HL-60/S4 treated with phorbol 12-myristate 13-acetate at 8.2 ng/mL for 4 days and 3 days (cell line): ENCODE data around the gene CAPN5.

Source experiments
- in situ Hi-C: fragments of 300-500 bp; cut with MboI; formaldehyde crosslinking; loops from 2 replicates; pipeline ENCODE4 v1.15.0; 2022; ENCODE audit warnings: low sequenced_read_pairs

The CAPN5 gene

DNA sequence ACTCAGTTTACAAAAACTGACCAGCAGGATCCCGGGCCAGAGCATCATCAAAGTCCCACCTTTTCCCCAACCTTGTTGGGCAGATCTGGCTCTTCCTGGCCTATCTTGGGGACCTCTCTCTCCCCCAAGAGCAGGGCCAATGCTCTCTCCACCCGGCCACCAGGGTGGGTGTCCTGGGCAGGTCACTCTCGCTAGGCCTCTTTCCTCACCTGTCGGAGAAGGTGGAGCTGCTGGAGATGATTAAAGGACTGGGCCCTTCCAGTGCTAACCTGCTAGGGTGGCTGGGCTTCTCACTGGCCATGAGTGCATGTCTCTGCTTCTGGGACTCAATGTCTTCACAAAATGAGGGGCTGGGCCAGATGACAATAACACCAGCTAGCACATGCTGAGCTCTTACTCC, 2.9 kb upstream of the CAPN5 start:
- in situ Hi-C loops: no loop called here

GRCh38 chr11:77064648-77065217, 2.0 kb upstream of the CAPN5 start:
- in situ Hi-C loops: no loop called here

DNA sequence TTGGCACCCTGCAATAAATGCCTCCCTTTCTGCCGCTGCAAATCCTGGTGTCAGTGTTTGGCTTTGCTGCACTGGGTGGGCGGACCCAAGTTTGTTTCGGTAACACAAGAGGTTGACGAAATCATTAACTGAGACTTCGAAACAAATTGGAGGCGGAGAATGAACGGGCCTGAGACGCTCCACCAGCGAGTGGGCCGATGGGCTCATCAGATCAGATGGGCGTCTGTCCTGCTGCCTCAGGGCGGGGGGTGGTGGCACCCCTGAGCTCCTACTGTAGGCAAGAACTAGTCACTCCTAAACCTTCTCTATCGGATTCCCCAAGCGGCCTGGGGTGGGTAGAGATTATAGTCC, 918 bp upstream of the CAPN5 start:
- in situ Hi-C loops: no loop called here

- in situ Hi-C loops: no loop called here
Observed at GRCh38 chr11:77067861-77068443, 1.2 kb downstream of the CAPN5 start.

DNA sequence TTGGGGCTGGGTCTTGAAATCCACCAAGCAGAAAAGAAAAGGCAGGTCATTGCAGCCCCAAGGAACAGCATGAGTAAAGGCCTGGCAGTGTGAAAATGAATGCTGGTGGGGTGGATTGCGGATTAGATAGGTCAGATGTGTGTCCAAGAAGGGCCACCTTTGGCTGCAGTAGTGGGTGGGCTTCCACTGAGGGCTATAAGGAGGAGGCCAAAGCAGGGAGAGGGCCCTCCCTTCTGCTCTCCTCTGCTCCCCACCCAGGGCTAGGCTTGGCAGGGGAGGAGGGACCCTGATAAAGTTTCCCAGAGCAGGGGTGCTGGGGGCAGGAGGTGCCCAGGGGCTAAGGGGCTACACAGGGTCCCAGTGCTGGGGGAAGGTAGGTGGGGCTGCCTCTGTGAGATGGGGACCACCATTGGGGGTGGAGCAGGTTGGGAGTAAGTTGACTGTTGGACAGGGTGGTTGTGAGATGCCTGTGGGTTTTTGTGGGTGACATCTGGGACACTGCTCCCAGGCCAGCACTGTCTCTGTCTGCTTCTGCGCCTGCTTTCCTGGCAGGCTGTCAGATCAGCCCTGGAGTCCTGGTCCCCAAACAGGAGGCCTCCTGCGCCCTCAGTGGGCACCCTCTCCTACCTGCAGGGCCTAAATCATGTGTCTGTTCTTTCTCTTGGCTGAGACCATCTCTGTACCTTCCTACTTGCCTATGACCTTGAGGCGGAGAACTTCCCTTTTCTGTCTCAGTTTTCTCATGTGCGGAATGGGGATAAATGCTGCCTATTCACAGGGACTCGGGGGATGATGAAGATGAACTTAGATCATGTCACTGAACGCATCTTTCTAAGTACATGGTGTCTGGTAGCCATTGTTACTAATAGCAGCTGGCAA, 1.9 kb downstream of the CAPN5 start:
- in situ Hi-C loops: no loop called here

GRCh38 chr11:77069336-77069968, 2.7 kb downstream of the CAPN5 start:
- in situ Hi-C loops: no loop called here

- in situ Hi-C loops: no loop called here
Observed at GRCh38 chr11:77069969-77070582, 3.3 kb downstream of the CAPN5 start.

DNA sequence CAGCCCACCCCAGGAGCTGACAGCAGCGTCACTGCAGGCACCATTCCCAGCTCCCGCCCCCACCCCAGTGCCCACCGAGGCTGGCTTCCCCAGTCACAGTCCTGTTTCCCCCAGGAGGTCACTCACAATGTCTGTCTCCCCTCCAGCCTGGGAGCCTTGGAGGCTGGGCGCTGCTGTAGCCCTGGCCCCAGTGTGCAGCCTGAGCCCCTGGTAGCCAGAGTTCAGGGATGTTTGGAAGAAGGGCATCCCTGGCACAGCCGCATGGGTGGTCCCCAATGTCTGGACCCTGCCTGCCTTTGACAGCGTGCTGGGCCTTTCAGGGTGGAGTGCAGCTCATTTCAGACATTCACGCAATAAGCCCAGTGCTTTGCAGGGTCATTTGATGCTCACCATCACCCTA, 4.3 kb downstream of the CAPN5 start:
- in situ Hi-C loops: no loop called here

DNA sequence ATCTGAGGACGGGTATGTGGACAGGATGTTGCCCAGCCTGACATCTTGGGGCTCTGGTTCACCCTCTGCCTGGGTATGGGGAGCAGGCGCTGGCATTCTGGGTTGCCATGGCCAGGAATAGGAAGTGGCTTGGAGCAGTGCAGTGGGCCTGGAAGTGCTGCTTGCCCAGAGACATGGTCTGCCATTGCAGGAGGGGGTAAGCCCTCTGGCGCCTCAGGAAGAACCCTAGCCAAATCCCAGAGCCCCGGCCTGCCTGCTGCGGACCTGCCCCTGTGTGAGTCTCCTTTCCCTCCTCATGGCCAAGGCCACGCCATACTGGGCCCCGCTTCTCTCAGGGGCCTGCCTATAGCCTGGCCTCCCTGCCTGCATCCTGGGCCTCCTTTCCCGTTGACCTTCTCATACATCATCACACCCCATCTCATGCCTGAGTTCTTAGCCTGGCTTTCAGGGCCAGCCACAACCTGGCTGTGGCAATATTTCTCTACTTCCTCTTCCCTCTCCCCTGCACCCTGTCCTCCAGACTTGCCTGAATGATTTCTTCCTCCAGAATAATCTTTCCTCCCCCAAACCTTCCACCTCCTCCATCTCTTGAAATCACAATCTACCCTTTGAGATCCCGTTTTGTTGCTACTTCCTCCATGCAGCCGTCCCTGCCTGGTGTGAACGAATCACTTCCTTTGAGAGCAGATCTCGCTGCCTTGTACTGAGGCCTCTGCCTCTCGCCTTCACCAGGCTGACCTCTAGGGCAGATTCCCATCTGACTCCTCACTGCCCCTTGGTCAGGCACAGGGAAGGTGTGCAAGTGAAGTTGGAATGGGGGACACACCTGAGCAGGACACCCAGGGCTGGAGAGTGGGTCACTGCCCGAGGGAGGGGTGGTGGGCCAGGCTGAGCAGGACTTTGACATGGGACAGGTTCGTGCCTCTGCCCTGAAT, 5.2 kb downstream of the CAPN5 start:
- in situ Hi-C loops: no loop called here

- in situ Hi-C loops: no loop called here
Observed at GRCh38 chr11:77072851-77073327, 6.1 kb downstream of the CAPN5 start.

DNA sequence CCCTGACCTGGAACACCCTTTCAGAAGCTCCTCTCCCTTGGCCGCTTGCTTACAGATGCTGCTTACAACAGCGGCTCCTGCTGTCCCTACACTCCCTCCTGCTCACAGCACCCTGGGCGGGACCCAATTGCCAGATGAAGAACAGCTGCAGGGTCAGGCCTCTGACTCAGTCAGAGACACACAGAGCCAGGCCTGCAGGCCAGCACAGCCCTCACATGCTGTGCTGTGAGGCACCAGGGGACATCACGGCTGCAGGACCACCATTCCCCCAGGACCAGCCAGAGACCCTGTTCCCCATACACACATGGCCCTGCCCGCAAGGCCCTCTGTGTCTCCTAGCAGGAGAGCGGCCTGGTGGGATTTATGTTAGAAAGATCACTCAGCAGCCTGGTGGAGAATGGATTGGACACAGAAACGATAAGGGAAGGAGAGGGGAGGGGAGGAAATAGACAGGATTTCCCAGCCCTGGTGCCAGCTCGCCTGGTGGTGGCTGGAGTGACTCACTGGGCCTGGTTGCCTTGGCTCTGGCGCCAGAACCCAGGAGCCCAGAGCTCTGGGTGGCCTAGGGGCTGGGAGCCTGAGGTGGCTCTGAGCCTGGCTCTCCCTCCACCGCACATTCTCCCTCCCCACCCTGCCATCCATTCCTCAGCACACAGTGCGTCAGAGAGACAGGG, 6.7 kb downstream of the CAPN5 start:
- in situ Hi-C loops: no loop called here

DNA sequence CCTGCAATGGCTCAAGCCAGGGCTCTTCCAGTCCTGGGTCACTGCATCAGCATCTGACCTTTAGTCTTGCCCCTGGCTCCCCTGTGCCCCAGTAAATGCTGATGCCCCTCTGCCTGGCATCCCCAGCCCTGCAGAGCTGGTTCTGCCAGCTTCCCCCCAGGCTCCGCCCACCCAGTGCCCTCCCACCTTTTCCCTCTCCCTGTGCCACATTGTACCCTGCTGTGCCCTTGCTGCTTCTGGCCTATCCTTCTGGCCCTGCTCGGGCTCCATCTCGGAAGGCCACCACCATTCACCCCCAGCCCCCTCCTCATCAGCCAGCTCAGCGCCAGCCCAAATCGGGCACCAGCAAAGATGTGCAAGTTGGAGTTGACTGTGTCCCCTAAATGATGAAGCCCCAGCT, 7.4 kb downstream of the CAPN5 start:
- in situ Hi-C loops: no loop called here

- in situ Hi-C loops: no loop called here
Observed at GRCh38 chr11:77074626-77075221, 8.0 kb downstream of the CAPN5 start.

- in situ Hi-C loops: no loop called here
Observed at GRCh38 chr11:77075425-77075905, 8.7 kb downstream of the CAPN5 start.

DNA sequence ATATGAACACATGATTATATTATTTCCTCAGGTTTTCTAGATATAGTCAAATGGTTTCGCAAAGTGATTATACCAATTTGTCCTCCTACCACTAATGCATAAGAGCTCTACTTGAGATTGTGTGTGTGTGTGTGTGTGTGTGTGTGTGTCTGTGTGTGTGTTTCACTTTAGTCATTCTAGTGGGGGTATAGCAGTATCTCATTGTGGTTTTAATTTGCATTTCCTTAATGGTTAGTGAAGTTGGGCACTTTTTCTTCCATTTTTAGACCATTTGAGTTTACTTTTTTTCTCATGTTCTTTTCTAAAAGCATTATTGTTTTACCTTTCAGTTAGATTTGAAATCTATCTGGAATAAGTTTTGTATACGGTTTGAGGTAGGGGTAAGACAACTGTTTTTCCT, 12.9 kb downstream of the CAPN5 start:
- in situ Hi-C loops: no loop called here

DNA sequence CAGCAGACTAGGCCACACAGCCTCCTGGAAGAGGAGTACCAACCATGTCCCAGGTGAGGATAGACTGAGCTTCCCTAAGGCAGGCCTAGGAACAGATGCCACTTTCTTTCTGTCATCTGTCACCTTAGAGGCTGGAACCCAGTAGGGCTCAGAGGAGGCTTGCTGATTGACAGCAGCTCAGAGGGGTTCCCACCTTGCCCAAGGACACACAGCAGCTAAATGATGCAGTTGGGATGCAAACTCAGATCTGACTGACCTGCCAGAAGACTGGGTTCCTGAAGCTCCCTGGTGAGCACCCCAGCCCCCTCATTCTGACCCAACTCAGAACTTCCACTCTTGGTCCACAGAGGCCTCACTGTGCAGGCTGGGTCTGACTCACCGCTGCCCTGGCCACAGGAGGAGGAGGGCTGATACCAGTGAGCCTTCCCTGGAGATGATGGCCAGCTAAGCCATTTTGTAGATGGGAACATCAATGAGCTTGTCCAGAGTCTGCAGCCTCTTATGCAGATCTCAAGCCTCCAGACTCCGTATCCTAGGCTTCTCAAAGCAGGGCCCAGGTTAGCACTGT, 14.0 kb downstream of the CAPN5 start:
- in situ Hi-C loops: no loop called here

DNA sequence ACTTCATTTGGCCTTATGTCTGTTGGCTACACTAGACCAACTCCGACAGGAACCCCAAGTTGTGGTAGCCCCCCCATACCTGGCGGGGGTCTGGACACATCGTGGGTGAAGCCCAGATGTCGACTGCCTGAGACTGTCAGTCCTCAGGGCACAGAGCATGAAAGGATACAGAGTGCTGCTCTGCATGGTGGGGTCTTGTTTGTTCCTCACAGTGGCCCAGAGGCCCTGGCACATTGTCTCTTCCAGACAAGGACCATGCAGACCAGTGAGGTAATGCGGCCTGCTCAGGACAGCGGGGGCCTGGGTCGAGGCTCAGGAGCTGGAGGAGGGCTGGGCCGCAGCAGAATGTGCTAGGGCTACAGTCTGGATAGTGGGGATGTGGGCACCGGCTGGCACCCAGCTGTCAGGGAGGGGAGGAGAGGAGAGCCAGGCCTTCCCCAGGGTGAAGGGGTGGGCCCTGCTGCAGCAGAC, 14.6 kb downstream of the CAPN5 start:
- in situ Hi-C loops: no loop called here

DNA sequence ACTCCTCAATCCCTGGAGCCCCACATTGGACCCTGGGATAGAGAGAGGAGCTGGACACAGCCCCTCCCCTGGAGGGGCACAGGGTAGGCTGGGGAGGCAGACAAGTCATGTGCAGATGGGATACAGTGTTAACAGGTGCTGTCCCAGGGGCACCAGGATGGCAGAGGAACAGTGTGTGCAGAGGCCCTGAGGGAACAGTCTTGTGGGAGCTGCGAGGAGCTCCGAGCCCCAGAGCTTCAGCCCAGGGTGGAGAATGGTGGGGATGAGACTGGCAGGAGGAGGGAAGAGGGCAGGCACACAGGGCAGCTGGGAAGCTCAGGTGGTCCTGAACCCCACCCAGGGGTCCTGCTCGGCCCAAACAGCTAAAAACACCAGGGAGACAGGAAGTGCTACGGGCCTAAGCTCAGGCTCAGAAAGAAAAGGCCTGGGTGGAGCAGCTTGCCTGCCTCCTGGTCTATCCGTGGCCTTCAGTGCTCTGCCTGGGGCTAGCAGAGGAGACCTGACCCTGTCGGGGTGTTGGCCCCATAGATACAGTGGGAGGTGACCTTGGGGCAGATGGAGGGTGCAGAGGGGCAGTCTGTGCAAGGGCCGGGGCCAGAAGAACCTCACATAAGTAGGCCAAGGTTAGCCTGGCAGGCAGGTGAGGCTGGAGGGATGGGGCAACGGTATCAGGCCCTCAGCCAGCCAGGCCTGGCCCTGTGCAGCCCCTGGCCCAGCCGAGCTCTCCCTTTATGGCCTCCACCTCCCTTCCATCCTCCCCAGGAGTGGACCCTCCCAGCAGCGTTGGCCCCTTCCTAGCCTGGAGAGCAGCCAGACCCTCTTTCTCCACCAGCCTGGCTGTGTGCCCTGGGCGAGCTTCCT, 15.4 kb downstream of the CAPN5 start:
- in situ Hi-C loops: no loop called here
